Fibroblast of lung (primary cell): ENCODE measurements around the gene FOSL2. TPM values are rescaled to one million over a fixed set of nuclear protein-coding genes. Genes with fewer than 3 reads are reported as not detected.

Experiments
- DNase-seq, 2 donors: peaks; one replicate each; pipeline versions ENCODE4 v3.0.0 to v3.0.0-alpha.2; 2010; ENCODE audit warnings: low read depth in 2 of 2
- H2AFZ ChIP-seq: 2 replicates; pipeline ENCODE4 v1.5.1; 2012; ENCODE audit warnings: low read length, control low read depth, inconsistent platforms
- H3K27ac ChIP-seq: 2 replicates; pipeline ENCODE4 v1.5.1; 2011; ENCODE audit warnings: low read length, control low read depth; ENCODE audit not compliant: insufficient read depth
- H3K27me3 ChIP-seq: 2 replicates; pipeline ENCODE4 v1.5.1; 2011; ENCODE audit warnings: mild to moderate bottlenecking, low read length; ENCODE audit not compliant: control insufficient read depth, insufficient read depth
- H3K36me3 ChIP-seq: 2 replicates; pipeline ENCODE4 v1.5.1; 2011; ENCODE audit warnings: low read length; ENCODE audit not compliant: control insufficient read depth, insufficient read depth
- H3K4me1 ChIP-seq: 2 replicates; pipeline ENCODE4 v1.5.1; 2011; ENCODE audit warnings: low read length; ENCODE audit not compliant: control insufficient read depth, insufficient read depth; ENCODE audit errors: extremely low read depth
- H3K4me2 ChIP-seq: 2 replicates; pipeline ENCODE4 v1.5.1; 2011; ENCODE audit warnings: low read length, control low read depth; ENCODE audit not compliant: insufficient read depth; ENCODE audit errors: extremely low read depth
- H3K4me3 ChIP-seq, 4 experiments: fragments of 200-600 bp in 1 of 4; sonication (generic) in 1 of 4; replicated peaks in 1 of 4; 2 replicates each; pipeline ENCODE4 v1.5.1; 2011 to 2016; ENCODE audit warnings: low read length in 4 of 4, low read depth in 3 of 4, mild to moderate bottlenecking in 3 of 4, control low read depth in 2 of 4, inconsistent platforms in 1 of 4, mixed read lengths in 1 of 4; ENCODE audit not compliant: insufficient read depth in 1 of 4; ENCODE audit errors: control extremely low read depth in 1 of 4
- H3K79me2 ChIP-seq: 2 replicates; pipeline ENCODE4 v1.5.1; 2012; ENCODE audit warnings: mild to moderate bottlenecking, low read length, inconsistent platforms; ENCODE audit not compliant: control insufficient read depth, insufficient read depth
- H3K9ac ChIP-seq: 2 replicates; pipeline ENCODE4 v1.5.1; 2011; ENCODE audit warnings: mild to moderate bottlenecking, low read length, control low read depth; ENCODE audit not compliant: insufficient read depth
- H3K9me3 ChIP-seq: 2 replicates; pipeline ENCODE4 v1.5.1; 2012; ENCODE audit warnings: low read depth, low read length; ENCODE audit not compliant: control insufficient read depth, insufficient read depth
- H4K20me1 ChIP-seq: 2 replicates; pipeline ENCODE4 v1.5.1; 2011; ENCODE audit warnings: low read length; ENCODE audit not compliant: control insufficient read depth, insufficient read depth; ENCODE audit errors: extremely low read depth
- EZH2 ChIP-seq: IDR thresholded peaks from 2 replicates; pipeline ENCODE4 v1.5.1; 2012; ENCODE audit warnings: low read length, control low read depth, mild to moderate bottlenecking; ENCODE audit errors: missing control alignments
- polyA plus RNA-seq, 2 donors: library from polyadenylated mRNA; depleted of rRNA in 1 of 2; stranded (reverse) in 1 of 2; unstranded in 1 of 2; fragments of >200 nt; gene quantifications; 2 replicates each; pipeline ENCODE4 v1.2.1, GENCODE V29; 2011 to 2012; ENCODE audit warnings: missing spikeins in 1 of 2
- total RNA-seq: library from RNA; depleted of rRNA; stranded (reverse); fragments of >200 nt; gene quantifications from 2 replicates; pipeline ENCODE4 v1.2.1, GENCODE V29; 2014
- TF ChIP-seq, protein P1 (sequence below), 2 donors: IDR thresholded peaks in 1 of 2; conservative IDR thresholded peaks in 1 of 2; 1 replicate in 1 of 2; 2 replicates in 1 of 2; pipeline ENCODE4 v1.5.1; 2011 to 2012; ENCODE audit warnings: low read length in 2 of 2, control low read depth in 1 of 2, inconsistent platforms in 1 of 2, low read depth in 1 of 2, mild to moderate bottlenecking in 1 of 2

Gene FOSL2
- total and polyA plus RNA-seq, 2 donors (not counting 1 experiment from before 2014, with no cell fraction given) = 58.9 to 83.6 TPM

DNA sequence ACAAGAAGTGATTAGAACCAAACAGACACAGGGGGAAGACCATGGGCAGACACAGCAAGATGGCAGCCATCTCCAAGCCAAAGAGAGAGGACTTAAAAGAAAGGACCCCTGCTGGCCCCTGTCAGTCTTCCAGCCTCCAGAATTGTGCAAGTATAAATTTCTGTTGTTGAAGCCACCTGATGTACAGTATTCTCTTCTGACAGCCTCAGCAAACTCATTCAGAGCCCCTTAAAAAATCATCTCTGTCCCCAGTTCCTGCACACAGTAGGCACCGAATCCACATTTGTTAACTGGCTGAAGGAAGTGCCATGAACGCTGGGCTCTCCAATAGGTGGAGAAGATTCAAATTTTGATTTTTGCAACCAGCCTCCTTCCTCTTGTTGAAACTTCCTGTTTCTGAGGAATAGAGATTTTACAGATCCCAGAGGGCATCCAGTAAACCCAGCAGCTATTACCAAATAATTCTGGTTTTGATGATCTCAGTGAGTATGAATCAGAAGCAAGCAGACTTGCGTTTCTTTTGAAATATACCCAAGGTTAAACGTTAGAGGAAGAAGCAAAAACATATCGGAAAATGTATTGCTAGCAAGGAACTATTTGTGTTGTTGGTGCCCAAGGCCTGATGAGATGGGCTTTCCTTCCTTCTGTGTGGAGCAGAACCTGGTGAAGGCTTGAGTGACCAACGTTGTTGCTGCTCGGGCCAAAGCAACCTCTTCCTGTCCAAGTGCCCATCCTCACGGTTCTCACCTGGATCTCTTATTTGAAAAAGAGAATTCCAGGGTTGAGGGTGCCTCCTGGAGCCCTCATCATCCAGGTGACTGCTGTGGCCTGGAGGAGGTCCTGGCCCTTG is 55.5 kb downstream of the FOSL2 start:
- Histone ChIP-seq H3K36me3 (no peaks in the 10 kb centered on the region), H3K4me3 (no peak overlapping the region), H3K79me2 (no peaks in the 10 kb centered on the region), H3K4me2 (peak overlapping the region; percentile 37), H3K9me3 (no peaks in the 10 kb centered on the region), H3K9ac (no peak overlapping the region), H3K27me3 (no peaks in the 10 kb centered on the region), H2AFZ (peak overlapping the region; percentile 32), H3K4me1 (peaks cover 41% of the 10 kb centered on the region), H4K20me1 (no peaks in the 10 kb centered on the region), H3K27ac (peak overlapping the region; percentile 58)
- TF ChIP-seq, protein P1, sequence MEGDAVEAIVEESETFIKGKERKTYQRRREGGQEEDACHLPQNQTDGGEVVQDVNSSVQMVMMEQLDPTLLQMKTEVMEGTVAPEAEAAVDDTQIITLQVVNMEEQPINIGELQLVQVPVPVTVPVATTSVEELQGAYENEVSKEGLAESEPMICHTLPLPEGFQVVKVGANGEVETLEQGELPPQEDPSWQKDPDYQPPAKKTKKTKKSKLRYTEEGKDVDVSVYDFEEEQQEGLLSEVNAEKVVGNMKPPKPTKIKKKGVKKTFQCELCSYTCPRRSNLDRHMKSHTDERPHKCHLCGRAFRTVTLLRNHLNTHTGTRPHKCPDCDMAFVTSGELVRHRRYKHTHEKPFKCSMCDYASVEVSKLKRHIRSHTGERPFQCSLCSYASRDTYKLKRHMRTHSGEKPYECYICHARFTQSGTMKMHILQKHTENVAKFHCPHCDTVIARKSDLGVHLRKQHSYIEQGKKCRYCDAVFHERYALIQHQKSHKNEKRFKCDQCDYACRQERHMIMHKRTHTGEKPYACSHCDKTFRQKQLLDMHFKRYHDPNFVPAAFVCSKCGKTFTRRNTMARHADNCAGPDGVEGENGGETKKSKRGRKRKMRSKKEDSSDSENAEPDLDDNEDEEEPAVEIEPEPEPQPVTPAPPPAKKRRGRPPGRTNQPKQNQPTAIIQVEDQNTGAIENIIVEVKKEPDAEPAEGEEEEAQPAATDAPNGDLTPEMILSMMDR (conservative IDR thresholded peaks at IDR 0.05 in 1 of 2, IDR thresholded peaks at IDR 0.05 in 1 of 2; ENCODE audit: low read depth in 1 of 2, low read length in 2 of 2) = no peak
- no peak for TF ChIP-seq EZH2
- peak; percentile 85 to 90 for DNase-seq

- Histone ChIP-seq H2AFZ (no peak overlapping the region), H3K9ac (no peak overlapping the region), H3K27ac (peak overlapping the region; percentile 58), H3K36me3 (no peaks in the 10 kb centered on the region), H3K4me1 (peaks cover 41% of the 10 kb centered on the region), H3K9me3 (no peaks in the 10 kb centered on the region), H4K20me1 (no peaks in the 10 kb centered on the region), H3K79me2 (no peaks in the 10 kb centered on the region), H3K4me3 (no peak overlapping the region), H3K4me2 (no peak overlapping the region), H3K27me3 (no peaks in the 10 kb centered on the region)
- TF ChIP-seq, protein P1 (conservative IDR thresholded peaks at IDR 0.05 in 1 of 2, IDR thresholded peaks at IDR 0.05 in 1 of 2; ENCODE audit: low read depth in 1 of 2, low read length in 2 of 2) = no peak
- no peak for TF ChIP-seq EZH2
- DNase-seq = no peak
Observed at GRCh38 chr2:28448793-28449100, 56.1 kb downstream of the FOSL2 start.

- TF ChIP-seq, protein P1 (conservative IDR thresholded peaks at IDR 0.05 in 1 of 2, IDR thresholded peaks at IDR 0.05 in 1 of 2; ENCODE audit: low read depth in 1 of 2, low read length in 2 of 2) = no peak
- no peak for TF ChIP-seq EZH2
- H4K20me1 ChIP-seq = no peaks in the 10 kb centered on the region
- DNase-seq = no peak
- no peaks in the 10 kb centered on the region for H3K79me2 ChIP-seq
- no peak overlapping the region for H3K9ac ChIP-seq
- H3K36me3 ChIP-seq = no peaks in the 10 kb centered on the region
- peaks cover 41% of the 10 kb centered on the region for H3K4me1 ChIP-seq
- H3K27me3 ChIP-seq = no peaks in the 10 kb centered on the region
- H2AFZ ChIP-seq = no peak overlapping the region
- H3K9me3 ChIP-seq = no peaks in the 10 kb centered on the region
- H3K27ac ChIP-seq = peak overlapping the region; percentile 58
- H3K4me2 ChIP-seq = no peak overlapping the region
- H3K4me3 ChIP-seq = no peak overlapping the region
Observed at GRCh38 chr2:28449126-28449487, 56.4 kb downstream of the FOSL2 start.
